OCI-LY7 (cell line): ENCODE measurements around the gene AMHR2. TPM values are rescaled to one million over a fixed set of nuclear protein-coding genes. Genes with fewer than 3 reads are reported as not detected.
"Not testable (repeated sequence)": the region's sequence is repeated elsewhere in the genome, so short reads cannot be mapped to it uniquely, and the experiment has no call there.

ENCODE experiments used
- BruUV-seq: library from RNA; stranded (reverse); fragments of 400-500 nt; replicated peaks from 2 replicates; lab custom pipeline; 2021; lab: Mats Ljungman, UMichigan
- CTCF ChIA-PET: fragments of 300-600 bp; sonication (Branson Sonifier 250); formaldehyde crosslinking; loops from one replicate; lab custom pipeline; 2022; ENCODE audit warnings: antibody characterized with exemption; ENCODE audit not compliant: unreplicated experiment; lab: Charles Lee
- POLR2A ChIA-PET: fragments of 300-600 bp; sonication (Branson Sonifier 250); formaldehyde crosslinking; loops from one replicate; lab custom pipeline; 2022; ENCODE audit warnings: antibody characterized with exemption; lab: Charles Lee
- DNase-seq: peaks from one replicate; pipeline ENCODE4 v3.0.0-alpha.2; 2015; ENCODE audit warnings: low spot score
- H2AFZ ChIP-seq: fragments of 200-600 bp; sonication (generic), shearing (Covaris generic); 2 replicates; pipeline ENCODE4 v1.6.1; 2014; ENCODE audit warnings: mild to moderate bottlenecking, antibody characterized with exemption, low read length, moderate library complexity
- H3K27ac ChIP-seq: fragments of 200-600 bp; sonication (generic); 2 replicates; pipeline ENCODE4 v1.5.1; 2014; ENCODE audit warnings: mixed run types, low read depth, mild to moderate bottlenecking, moderate library complexity, low read length, inconsistent platforms; ENCODE audit not compliant: poor library complexity, severe bottlenecking
- H3K36me3 ChIP-seq: fragments of 200-600 bp; sonication (generic); 2 replicates; pipeline ENCODE4 v1.6.1; 2014; ENCODE audit warnings: mild to moderate bottlenecking, antibody characterized with exemption, low read length, moderate library complexity, mixed read lengths; ENCODE audit not compliant: insufficient read depth
- H3K4me1 ChIP-seq: fragments of 200-600 bp; sonication (generic); 2 replicates; pipeline ENCODE4 v1.5.1; 2014; ENCODE audit warnings: mild to moderate bottlenecking, low read length; ENCODE audit not compliant: insufficient read depth, poor library complexity, severe bottlenecking
- H3K4me2 ChIP-seq: fragments of 200-600 bp; sonication (generic); 2 replicates; pipeline ENCODE4 v1.6.1; 2014; ENCODE audit warnings: mild to moderate bottlenecking, low read length
- H3K4me3 ChIP-seq: fragments of 200-600 bp; sonication (generic); 2 replicates; pipeline ENCODE4 v1.5.1; 2014; ENCODE audit warnings: mild to moderate bottlenecking, low read depth, low read length; ENCODE audit not compliant: poor library complexity, severe bottlenecking
- H3K79me2 ChIP-seq: fragments of 200-600 bp; sonication (generic); 2 replicates; pipeline ENCODE4 v1.6.1; 2016; ENCODE audit warnings: low read depth, mild to moderate bottlenecking, low read length, moderate library complexity, mixed read lengths; ENCODE audit not compliant: insufficient read depth
- H3K9me2 ChIP-seq: fragments of 200-600 bp; sonication (generic); 2 replicates; pipeline ENCODE4 v1.6.1; 2016; ENCODE audit warnings: mild to moderate bottlenecking, low read length, mixed read lengths; ENCODE audit not compliant: insufficient read depth
- H3K9me3 ChIP-seq: fragments of 200-600 bp; sonication (generic); 2 replicates; pipeline ENCODE4 v1.6.1; 2014; ENCODE audit warnings: mild to moderate bottlenecking, mixed run types, low read length, mixed read lengths
- H4K20me1 ChIP-seq: fragments of 200-600 bp; sonication (generic); 2 replicates; pipeline ENCODE4 v1.6.1; 2014; ENCODE audit warnings: mild to moderate bottlenecking, antibody characterized with exemption, low read length, moderate library complexity, mixed read lengths; ENCODE audit not compliant: insufficient read depth
- CTCF ChIP-seq: fragments of 200-600 bp; sonication (generic); conservative IDR thresholded peaks from 2 replicates; pipeline ENCODE4 v1.5.1; 2014; ENCODE audit warnings: mild to moderate bottlenecking, antibody characterized with exemption, low read length, moderate library complexity, mixed read lengths
- EZH2phosphoT487 ChIP-seq: fragments of 200-600 bp; sonication (generic); IDR thresholded peaks from 2 replicates; pipeline ENCODE4 v1.6.1; 2018; ENCODE audit warnings: low read depth, borderline replicate concordance, mild to moderate bottlenecking, mixed run types, antibody characterized with exemption, low read length, moderate library complexity, mixed read lengths
- intact Hi-C: fragments of 100-400 bp; cut with micrococcal nuclease; formaldehyde crosslinking; loops from one replicate; pipeline ENCODE4 v1.10.0; 2022; ENCODE audit not compliant: unreplicated experiment
- total RNA-seq, 2 experiments: library from RNA; depleted of rRNA in 1 of 2; stranded (reverse); fragments of >200 nt in 1 of 2; shearing (Covaris generic) in 1 of 2; gene quantifications; 2 replicates each; pipeline ENCODE4 v1.2.3, GENCODE V29; 2014 to 2022

AMHR2 gene
- total RNA-seq, 2 experiments from 2014 or later, result not detected

GRCh38 chr12:53418221-53418620 is 5.4 kb upstream of the AMHR2 start:
- no peak for TF ChIP-seq EZH2phosphoT487
- no peak for TF ChIP-seq CTCF
- Histone ChIP-seq H4K20me1 (no peaks in the 10 kb centered on the region), H3K36me3 (peaks cover 12% of the 10 kb centered on the region), H3K4me2 (no peak overlapping the region), H3K79me2 (no peaks in the 10 kb centered on the region), H3K4me3 (no peak overlapping the region), H3K27ac (no peak overlapping the region), H3K9me3 (no peaks in the 10 kb centered on the region), H3K4me1 (peaks cover 4% of the 10 kb centered on the region), H2AFZ (no peak overlapping the region), H3K9me2 (no peaks in the 10 kb centered on the region)
- intact Hi-C loops, result no loop called here
- DNase-seq, result no peak
- ChIA-PET CTCF (no interaction called here), POLR2A (interaction anchor here (0.6 to 1.1 kb wide), 2 partner anchors 102 to 316 kb away, joined by 3 to 5 read pairs; no protein-coding TSS in a partner anchor)
- no TSS peak for BruUV-seq

GRCh38 chr12:53419756-53420155 is 3.9 kb upstream of the AMHR2 start:
- Histone ChIP-seq H3K36me3 (no peaks in the 10 kb centered on the region), H3K4me1 (peaks cover 4% of the 10 kb centered on the region), H3K79me2 (no peaks in the 10 kb centered on the region), H4K20me1 (no peaks in the 10 kb centered on the region), H3K27ac (no peak overlapping the region), H2AFZ (no peak overlapping the region), H3K9me3 (no peaks in the 10 kb centered on the region), H3K4me2 (no peak overlapping the region), H3K9me2 (no peaks in the 10 kb centered on the region), H3K4me3 (no peak overlapping the region)
- DNase-seq, result no peak
- CTCF ChIA-PET, result no interaction called here
- no TSS peak for BruUV-seq
- no peak for TF ChIP-seq CTCF
- no peak for TF ChIP-seq EZH2phosphoT487
- POLR2A ChIA-PET, result interaction anchor here (1.0 kb wide), 1 partner anchor 20 kb away, joined by 3 read pairs; no protein-coding TSS in a partner anchor
- intact Hi-C loops, result loop anchor here (5.0 kb wide), 1 partner anchor 88 kb away; the partner anchor contains the start of gene NPFF

- not testable (repeated sequence) for H3K27ac ChIP-seq, H3K9me2 ChIP-seq, H3K4me2 ChIP-seq, H3K9me3 ChIP-seq, BruUV-seq, DNase-seq, H2AFZ ChIP-seq, H3K36me3 ChIP-seq, H3K4me1 ChIP-seq, H4K20me1 ChIP-seq, H3K4me3 ChIP-seq, H3K79me2 ChIP-seq
- ChIA-PET CTCF (interaction anchor here (1.0 to 1.4 kb wide), 2 partner anchors 19 to 70 kb away, joined by 4 to 11 read pairs; no protein-coding TSS in a partner anchor), POLR2A (interaction anchor here (0.7 to 1.0 kb wide), 2 partner anchors 15 to 95 kb away, joined by 3 to 4 read pairs; no protein-coding TSS in a partner anchor)
- intact Hi-C loops, result loop anchor here (5.0 kb wide), 1 partner anchor 85 kb away; the partner anchor contains the start of gene NPFF
Observed at GRCh38 chr12:53422247-53422646, 1.4 kb upstream of the AMHR2 start.
